HEK293 (cell line): ENCODE measurements around the gene WDR41.

Source experiments
- RBAK ChIP-seq: fragments of 450-650 bp; formaldehyde crosslinking; IDR thresholded peaks from 2 replicates; pipeline ENCODE4 v1.5.1; 2016; ENCODE audit warnings: missing biosample characterization, missing genetic modification characterization
- ZBTB1 ChIP-seq: fragments of 450-650 bp; formaldehyde crosslinking; IDR thresholded peaks from 2 replicates; pipeline ENCODE4 v1.5.1; 2016; ENCODE audit warnings: missing biosample characterization, missing genetic modification characterization
- ZBTB7A ChIP-seq: fragments of 450-650 bp; formaldehyde crosslinking; IDR thresholded peaks from 2 replicates; pipeline ENCODE4 v1.5.1; 2016; ENCODE audit warnings: low read depth, missing biosample characterization, missing genetic modification characterization
- ZNF146 ChIP-seq: fragments of 450-650 bp; formaldehyde crosslinking; IDR thresholded peaks from 2 replicates; pipeline ENCODE4 v1.5.1; 2016; ENCODE audit warnings: missing biosample characterization, missing genetic modification characterization
- ZNF311 ChIP-seq: fragments of 450-650 bp; formaldehyde crosslinking; IDR thresholded peaks from 2 replicates; pipeline ENCODE4 v1.5.1; 2017; ENCODE audit warnings: missing biosample characterization, missing genetic modification characterization, borderline replicate concordance
- ZNF785 ChIP-seq: fragments of 450-650 bp; formaldehyde crosslinking; IDR thresholded peaks from 2 replicates; pipeline ENCODE4 v1.5.1; 2016; ENCODE audit warnings: missing biosample characterization, missing genetic modification characterization
- TF ChIP-seq, protein P1 (sequence below): fragments of 450-650 bp; formaldehyde crosslinking; IDR thresholded peaks from 2 replicates; pipeline ENCODE4 v1.5.1; 2016; ENCODE audit warnings: missing biosample characterization, missing genetic modification characterization
- TF ChIP-seq, protein P2 (sequence below): fragments of 450-650 bp; formaldehyde crosslinking; IDR thresholded peaks from 2 replicates; pipeline ENCODE4 v1.5.1; 2016; ENCODE audit warnings: missing biosample characterization, missing genetic modification characterization

GRCh38 chr5:77452351-77452750, 39.8 kb downstream of the WDR41 start:
- TF ChIP-seq, protein P1, sequence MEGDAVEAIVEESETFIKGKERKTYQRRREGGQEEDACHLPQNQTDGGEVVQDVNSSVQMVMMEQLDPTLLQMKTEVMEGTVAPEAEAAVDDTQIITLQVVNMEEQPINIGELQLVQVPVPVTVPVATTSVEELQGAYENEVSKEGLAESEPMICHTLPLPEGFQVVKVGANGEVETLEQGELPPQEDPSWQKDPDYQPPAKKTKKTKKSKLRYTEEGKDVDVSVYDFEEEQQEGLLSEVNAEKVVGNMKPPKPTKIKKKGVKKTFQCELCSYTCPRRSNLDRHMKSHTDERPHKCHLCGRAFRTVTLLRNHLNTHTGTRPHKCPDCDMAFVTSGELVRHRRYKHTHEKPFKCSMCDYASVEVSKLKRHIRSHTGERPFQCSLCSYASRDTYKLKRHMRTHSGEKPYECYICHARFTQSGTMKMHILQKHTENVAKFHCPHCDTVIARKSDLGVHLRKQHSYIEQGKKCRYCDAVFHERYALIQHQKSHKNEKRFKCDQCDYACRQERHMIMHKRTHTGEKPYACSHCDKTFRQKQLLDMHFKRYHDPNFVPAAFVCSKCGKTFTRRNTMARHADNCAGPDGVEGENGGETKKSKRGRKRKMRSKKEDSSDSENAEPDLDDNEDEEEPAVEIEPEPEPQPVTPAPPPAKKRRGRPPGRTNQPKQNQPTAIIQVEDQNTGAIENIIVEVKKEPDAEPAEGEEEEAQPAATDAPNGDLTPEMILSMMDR (tag by site-specific recombination): no peak
- no peak for TF ChIP-seq ZNF785 (tag by site-specific recombination)
- TF ChIP-seq ZNF146 (tag by site-specific recombination): no peak
- TF ChIP-seq ZBTB1 (tag by site-specific recombination): no peak
- TF ChIP-seq RBAK (tag by site-specific recombination): no peak
- TF ChIP-seq, protein P2, sequence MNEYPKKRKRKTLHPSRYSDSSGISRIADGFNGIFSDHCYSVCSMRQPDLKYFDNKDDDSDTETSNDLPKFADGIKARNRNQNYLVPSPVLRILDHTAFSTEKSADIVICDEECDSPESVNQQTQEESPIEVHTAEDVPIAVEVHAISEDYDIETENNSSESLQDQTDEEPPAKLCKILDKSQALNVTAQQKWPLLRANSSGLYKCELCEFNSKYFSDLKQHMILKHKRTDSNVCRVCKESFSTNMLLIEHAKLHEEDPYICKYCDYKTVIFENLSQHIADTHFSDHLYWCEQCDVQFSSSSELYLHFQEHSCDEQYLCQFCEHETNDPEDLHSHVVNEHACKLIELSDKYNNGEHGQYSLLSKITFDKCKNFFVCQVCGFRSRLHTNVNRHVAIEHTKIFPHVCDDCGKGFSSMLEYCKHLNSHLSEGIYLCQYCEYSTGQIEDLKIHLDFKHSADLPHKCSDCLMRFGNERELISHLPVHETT (tag by site-specific recombination): no peak
- no peak for TF ChIP-seq ZNF311 (tag by site-specific recombination)
- TF ChIP-seq ZBTB7A (tag by site-specific recombination): no peak
